Thyroid gland (tissue), 4 donors: ENCODE measurements around the gene OR13J1. TPM values are rescaled to one million over a fixed set of nuclear protein-coding genes. Genes with fewer than 3 reads are reported as not detected.
A peak's percentile ranks its signal among the peaks of the same experiment; 100 is the strongest.

ENCODE experiments used
- DNase-seq, 2 donors: peaks; one replicate each; pipeline ENCODE4 v3.0.0-alpha.2; 2019
- H3K27ac ChIP-seq, 3 donors: fragments of 200-600 bp; sonication (generic); 1 replicate in 2 of 3; 2 replicates in 1 of 3; pipeline ENCODE4 v1.5.1; 2016 to 2019; ENCODE audit warnings: mild to moderate bottlenecking in 1 of 3, moderate library complexity in 1 of 3
- H3K27me3 ChIP-seq: fragments of 200-600 bp; sonication (generic); one replicate; pipeline ENCODE4 v1.5.1; 2019
- H3K36me3 ChIP-seq, 2 donors: fragments of 200-600 bp; sonication (generic); one replicate each; pipeline ENCODE4 v1.5.1; 2016 to 2019
- H3K4me1 ChIP-seq, 2 donors: fragments of 200-600 bp; sonication (generic); one replicate each; pipeline ENCODE4 v1.5.1; 2017 to 2019
- H3K4me3 ChIP-seq, 3 donors: fragments of 200-600 bp; sonication (generic); replicated peaks in 1 of 3; 1 replicate in 2 of 3; 2 replicates in 1 of 3; pipeline ENCODE4 v1.5.1; 2016; ENCODE audit warnings: mild to moderate bottlenecking in 1 of 3
- H3K9me3 ChIP-seq: fragments of 200-600 bp; sonication (generic); one replicate; pipeline ENCODE4 v1.5.1; 2017
- CTCF ChIP-seq, 6 experiments: fragments of 200-600 bp in 3 of 6; fragments of 450-650 bp in 3 of 6; sonication (generic) in 3 of 6; IDR thresholded peaks; one replicate each; pipeline ENCODE4 v1.5.1; 2016 to 2019; ENCODE audit warnings: antibody characterized with exemption in 6 of 6, mild to moderate bottlenecking in 2 of 6, inconsistent platforms in 1 of 6, moderate library complexity in 1 of 6
- POLR2A ChIP-seq, 2 donors: fragments of 450-650 bp; IDR thresholded peaks; one replicate each; pipeline ENCODE4 v1.6.1; 2017; ENCODE audit warnings: antibody characterized with exemption in 2 of 2, mild to moderate bottlenecking in 2 of 2, moderate library complexity in 1 of 2
- WGBS, 2 donors: methylation state at CpG; one replicate each; pipeline ENCODE4 v1.1.5; 2017; 5-methylcytosine and 5-hydroxymethylcytosine counted together
- intact Hi-C: fragments of 100-400 bp; cut with DNase I; formaldehyde crosslinking; loops from one replicate; pipeline ENCODE4 v1.15.1; 2023
- total RNA-seq, 4 donors: library from RNA; depleted of rRNA; stranded (reverse); fragments of >200 nt; gene quantifications; one replicate each; pipeline ENCODE4 v1.2.3, GENCODE V29; 2016

Gene OR13J1
- total RNA-seq, result not detected

- Histone ChIP-seq H3K27ac (no peak within 1 kb of the TSS), H3K27me3 (no peaks in the 10 kb centered on the region), H3K4me3 (no peak within 1 kb of the TSS), H3K36me3 (no peaks in the 10 kb centered on the region), H3K9me3 (no peaks in the 10 kb centered on the region), H3K4me1 (no peaks in the 10 kb centered on the region)
- TF ChIP-seq POLR2A (IDR thresholded peaks at IDR 0.05), result no peak
- TF ChIP-seq CTCF (IDR thresholded peaks at IDR 0.05), result no peak
- no peak for DNase-seq
- 88% methylated on average over 8 of the region's 8 CpGs for WGBS, 2 donors
- intact Hi-C loops, result no loop called here
Measured at GRCh38 chr9:35870351-35870923, at the start of gene OR13J1. TSS of gene OR13J1 (minus strand) at chr9:35870401. CDS start at chr9:35870401, 0 bp downstream.

GRCh38 chr9:35919212-35920008 lies 49.2 kb upstream of the OR13J1 start:
- no peak for DNase-seq
- TF ChIP-seq POLR2A (IDR thresholded peaks at IDR 0.05) (no peak), CTCF (IDR thresholded peaks at IDR 0.05) (no peak)
- H3K9me3 ChIP-seq, result no peaks in the 10 kb centered on the region
- no peaks in the 10 kb centered on the region for H3K36me3 ChIP-seq
- intact Hi-C loops, result no loop called here
- peak overlapping the region; percentile 15 to 79 (median 51) for H3K27ac ChIP-seq
- H3K4me1 ChIP-seq, result peaks cover 19 to 49% of the 10 kb centered on the region in 2 donors
- WGBS, 2 donors, result 78 to 81% methylated on average over 3 of the region's 3 CpGs
- no peaks in the 10 kb centered on the region for H3K27me3 ChIP-seq
- no peak overlapping the region for H3K4me3 ChIP-seq

- 95 to 96% methylated on average over 3 of the region's 3 CpGs for WGBS, 2 donors
- intact Hi-C loops, result no loop called here
- DNase-seq, result no peak
- Histone ChIP-seq H3K27ac (peak overlapping the region in 2 of 3 donors; percentile 30 to 51), H3K27me3 (no peaks in the 10 kb centered on the region), H3K4me3 (no peak overlapping the region), H3K4me1 (peaks cover 13 to 45% of the 10 kb centered on the region in 2 donors), H3K36me3 (no peaks in the 10 kb centered on the region), H3K9me3 (no peaks in the 10 kb centered on the region)
- TF ChIP-seq CTCF (IDR thresholded peaks at IDR 0.05) (no peak), POLR2A (IDR thresholded peaks at IDR 0.05) (no peak)
Measured at GRCh38 chr9:35918780-35919179, 48.6 kb upstream of the OR13J1 start.

- no peak for TF ChIP-seq CTCF (IDR thresholded peaks at IDR 0.05)
- TF ChIP-seq POLR2A (IDR thresholded peaks at IDR 0.05), result no peak
- DNase-seq, result no peak
- H3K27me3 ChIP-seq, result no peaks in the 10 kb centered on the region
- no peak overlapping the region for H3K4me3 ChIP-seq
- H3K4me1 ChIP-seq, result peaks cover 11 to 41% of the 10 kb centered on the region in 2 donors
- intact Hi-C loops, result no loop called here
- H3K9me3 ChIP-seq, result no peaks in the 10 kb centered on the region
- no peaks in the 10 kb centered on the region for H3K36me3 ChIP-seq
- H3K27ac ChIP-seq, result peak overlapping the region in 2 of 3 donors; percentile 40 to 49
- 81 to 96% methylated on average over 2 to 3 of the region's 4 CpGs for whole genome bisulfite sequencing, 2 donors
Measured at GRCh38 chr9:35917261-35917660, 47.1 kb upstream of the OR13J1 start.

GRCh38 chr9:35915681-35916294 lies 45.6 kb upstream of the OR13J1 start:
- WGBS, 2 donors, result 87 to 89% methylated on average over 16 of the region's 16 CpGs
- Histone ChIP-seq H3K4me1 (peaks cover 11 to 42% of the 10 kb centered on the region in 2 donors), H3K9me3 (no peaks in the 10 kb centered on the region), H3K27ac (peak overlapping the region in 2 of 3 donors; percentile 24), H3K4me3 (no peak overlapping the region), H3K36me3 (no peaks in the 10 kb centered on the region), H3K27me3 (no peaks in the 10 kb centered on the region)
- DNase-seq, result no peak
- TF ChIP-seq CTCF (IDR thresholded peaks at IDR 0.05) (no peak), POLR2A (IDR thresholded peaks at IDR 0.05) (no peak)
- intact Hi-C loops, result no loop called here
